K562 (cell line): ENCODE results near the gene IRF2BP2. TPM values are rescaled to one million over a fixed set of nuclear protein-coding genes. Genes with fewer than 3 reads are reported as not detected.
A peak's percentile ranks its signal among the peaks of the same experiment; 100 is the strongest.

Experiments
- BRF2 ChIP-seq: IDR thresholded peaks from 3 replicates; pipeline ENCODE4 v1.6.1; 2011; ENCODE audit warnings: borderline replicate concordance, mild to moderate bottlenecking; ENCODE audit not compliant: insufficient read length, insufficient read depth
- CREB1 ChIP-seq, 2 experiments: sonication (generic) in 1 of 2; formaldehyde crosslinking in 1 of 2; IDR thresholded peaks; 2 replicates each; pipeline versions ENCODE4 v1.6.1 to v1.8.0; 2012 to 2022; ENCODE audit warnings: inconsistent platforms in 1 of 2, mild to moderate bottlenecking in 1 of 2, missing genetic modification reagents in 1 of 2, moderate library complexity in 1 of 2
- E2F4 ChIP-seq: sonication (generic); formaldehyde crosslinking; IDR thresholded peaks from 2 replicates; pipeline ENCODE4 v1.8.0; 2022; ENCODE audit warnings: mild to moderate bottlenecking, low read depth, missing genetic modification reagents
- HNRNPUL1 ChIP-seq: fragments of 200-400 bp; formaldehyde crosslinking; IDR thresholded peaks from 2 replicates; pipeline ENCODE4 v1.6.1; 2017; ENCODE audit warnings: low read length
- KLF13 ChIP-seq: fragments of 450-650 bp; IDR thresholded peaks from 2 replicates; pipeline ENCODE4 v1.6.1; 2016; ENCODE audit warnings: missing genetic modification characterization, low read depth, mild to moderate bottlenecking, missing compliant biosample characterization, moderate library complexity, borderline replicate concordance
- NBN ChIP-seq: fragments of 450-650 bp; IDR thresholded peaks from 2 replicates; pipeline ENCODE4 v1.6.1; 2016; ENCODE audit warnings: low read depth, mild to moderate bottlenecking
- POLR2AphosphoS5 ChIP-seq: IDR thresholded peaks from 2 replicates; pipeline ENCODE4 v1.6.1; 2011; ENCODE audit warnings: mild to moderate bottlenecking, low read depth, low read length, moderate library complexity; ENCODE audit not compliant: control insufficient read depth, insufficient read depth
- ZBTB40 ChIP-seq, 2 experiments: fragments of 450-650 bp in 1 of 2; sonication (generic) in 1 of 2; formaldehyde crosslinking in 1 of 2; IDR thresholded peaks; 2 replicates each; pipeline versions ENCODE4 v1.7.1 to v1.9.0; 2016 to 2022; ENCODE audit warnings: inconsistent platforms in 1 of 2, mild to moderate bottlenecking in 1 of 2, missing genetic modification reagents in 1 of 2
- ZNF124 ChIP-seq: sonication (generic); formaldehyde crosslinking; IDR thresholded peaks from 2 replicates; pipeline ENCODE4 v1.8.1; 2022; ENCODE audit warnings: missing genetic modification reagents
- ZNF23 ChIP-seq: fragments of 250-450 bp; sonication (Bioruptor Pico); IDR thresholded peaks from 2 replicates; pipeline ENCODE4 v1.4.0; 2020; ENCODE audit warnings: mild to moderate bottlenecking
- ZNF436 ChIP-seq: fragments of 250-450, 450-650 bp; sonication (Bioruptor Pico); formaldehyde crosslinking; IDR thresholded peaks from 2 replicates; pipeline ENCODE4 v1.7.0; 2020; ENCODE audit warnings: mild to moderate bottlenecking
- ZNF668 ChIP-seq: fragments of 250-450 bp; sonication (Bioruptor Pico); IDR thresholded peaks from 2 replicates; pipeline ENCODE4 v1.8.0; 2022; ENCODE audit warnings: mild to moderate bottlenecking, inconsistent platforms
- ZNF699 ChIP-seq: fragments of 250-450 bp; sonication (Bioruptor Pico); IDR thresholded peaks from 2 replicates; pipeline ENCODE4 v1.8.0; 2021; ENCODE audit warnings: mild to moderate bottlenecking, moderate library complexity; ENCODE audit not compliant: insufficient replicate concordance
- polyA plus RNA-seq, 8 experiments: library from polyadenylated mRNA; depleted of rRNA in 4 of 8; stranded (reverse) in 5 of 8; unstranded in 3 of 8; fragments of >200 nt; fragmentation: Nextera tagmentation in 2 of 8; fragmentation: Illumina TruSeq in 1 of 8; extraction: Ambion mirVana in 2 of 8; extraction: Trizol in 1 of 8; gene quantifications; 2 replicates each; pipeline versions ENCODE4 v1.2.1 to v1.2.3, GENCODE V29; 2011 to 2014; ENCODE audit warnings: inconsistent platforms in 1 of 8, missing spikeins in 1 of 8
- total RNA-seq, 7 experiments: library from RNA; depleted of rRNA in 6 of 7; stranded (reverse); fragments of >200 nt in 6 of 7; fragmentation: Illumina TruSeq in 2 of 7; extraction: Trizol in 2 of 7; gene quantifications; 2 replicates each; pipeline versions ENCODE4 v1.2.1 to v1.2.3, GENCODE V29; 2011 to 2021; ENCODE audit warnings: low replicate concordance in 1 of 7
- TF ChIP-seq, protein P1 (sequence below): sonication (generic); formaldehyde crosslinking; IDR thresholded peaks from 2 replicates; pipeline ENCODE4 v1.4.0; 2020; ENCODE audit warnings: mild to moderate bottlenecking, missing genetic modification reagents

The IRF2BP2 gene
- total and polyA plus RNA-seq, 9 of the 15 experiments (the other 6 are each of a cell fraction or from before 2014, with no cell fraction given): 7.7 to 68.6 (median 22.1) TPM

DNA sequence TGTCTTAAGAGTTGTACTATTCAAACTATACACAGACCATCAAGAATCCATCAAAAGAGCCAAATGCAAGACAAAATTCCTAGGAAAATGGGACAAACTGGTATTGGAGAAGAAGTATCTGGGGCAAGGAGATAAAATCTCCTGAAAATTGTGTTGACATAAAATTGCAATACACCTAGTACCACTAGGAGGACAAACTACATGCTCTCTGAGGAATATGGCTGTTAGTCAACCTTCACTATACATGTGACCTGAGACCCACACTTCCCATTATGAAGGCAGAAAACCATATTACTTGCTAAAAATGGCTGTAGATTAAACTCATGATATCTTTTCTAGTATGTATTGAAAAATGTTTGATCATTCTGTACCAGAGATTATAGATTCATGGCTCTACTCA lies 30.0 kb downstream of the IRF2BP2 start (continued):
- TF ChIP-seq ZBTB40 (IDR thresholded peaks at IDR 0.05) (no peak), ZBTB40 (CRISPR knock-in tag; IDR thresholded peaks at IDR 0.05) (no peak), ZNF436 (CRISPR knock-in tag) (no peak), ZNF699 (CRISPR knock-in tag) (no peak), CREB1 (IDR thresholded peaks at IDR 0.05) (no peak), CREB1 (CRISPR knock-in tag; IDR thresholded peaks at IDR 0.05) (no peak), HNRNPUL1 (no peak), E2F4 (CRISPR knock-in tag) (no peak), NBN (0 out of 2 replicates have a peak, but pooled peaks have one; percentile 26), ZNF668 (0 out of 2 replicates have a peak, but pooled peaks have one; percentile 61), KLF13 (tag) (no peak), ZNF23 (CRISPR knock-in tag) (no peak), BRF2 (no peak), ZNF124 (CRISPR knock-in tag) (no peak), POLR2AphosphoS5 (no peak)
- TF ChIP-seq, protein P1, sequence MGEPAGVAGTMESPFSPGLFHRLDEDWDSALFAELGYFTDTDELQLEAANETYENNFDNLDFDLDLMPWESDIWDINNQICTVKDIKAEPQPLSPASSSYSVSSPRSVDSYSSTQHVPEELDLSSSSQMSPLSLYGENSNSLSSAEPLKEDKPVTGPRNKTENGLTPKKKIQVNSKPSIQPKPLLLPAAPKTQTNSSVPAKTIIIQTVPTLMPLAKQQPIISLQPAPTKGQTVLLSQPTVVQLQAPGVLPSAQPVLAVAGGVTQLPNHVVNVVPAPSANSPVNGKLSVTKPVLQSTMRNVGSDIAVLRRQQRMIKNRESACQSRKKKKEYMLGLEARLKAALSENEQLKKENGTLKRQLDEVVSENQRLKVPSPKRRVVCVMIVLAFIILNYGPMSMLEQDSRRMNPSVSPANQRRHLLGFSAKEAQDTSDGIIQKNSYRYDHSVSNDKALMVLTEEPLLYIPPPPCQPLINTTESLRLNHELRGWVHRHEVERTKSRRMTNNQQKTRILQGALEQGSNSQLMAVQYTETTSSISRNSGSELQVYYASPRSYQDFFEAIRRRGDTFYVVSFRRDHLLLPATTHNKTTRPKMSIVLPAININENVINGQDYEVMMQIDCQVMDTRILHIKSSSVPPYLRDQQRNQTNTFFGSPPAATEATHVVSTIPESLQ: no peak
